GM21515 (cell line): ENCODE data around the gene PPP1R26.

Source experiments
- ATAC-seq: cut with Tn5 transposase; IDR thresholded peaks from one replicate; pipeline ENCODE4 v1.9.1; 2021; ENCODE audit not compliant: unreplicated experiment

PPP1R26 gene

DNA sequence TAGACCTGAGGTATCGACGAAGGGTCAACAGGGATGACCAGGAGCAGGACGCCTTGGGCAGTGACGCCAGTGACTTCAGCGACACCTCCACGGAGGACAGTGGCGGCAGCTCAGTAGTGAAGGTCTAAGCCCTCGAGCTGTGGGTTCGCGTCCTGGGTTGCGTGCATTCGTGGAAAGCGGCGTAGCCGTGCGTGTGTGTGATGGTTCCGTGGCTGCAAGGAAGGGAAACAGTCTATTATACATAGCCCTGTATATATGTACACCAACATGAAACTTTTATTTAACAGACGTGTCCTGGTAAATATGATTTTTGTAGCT is 8.4 kb downstream of the PPP1R26 start:
- no peak for ATAC-seq

- no peak for ATAC-seq
Measured at GRCh38 chr9:135488527-135488926, 8.9 kb downstream of the PPP1R26 start.

DNA sequence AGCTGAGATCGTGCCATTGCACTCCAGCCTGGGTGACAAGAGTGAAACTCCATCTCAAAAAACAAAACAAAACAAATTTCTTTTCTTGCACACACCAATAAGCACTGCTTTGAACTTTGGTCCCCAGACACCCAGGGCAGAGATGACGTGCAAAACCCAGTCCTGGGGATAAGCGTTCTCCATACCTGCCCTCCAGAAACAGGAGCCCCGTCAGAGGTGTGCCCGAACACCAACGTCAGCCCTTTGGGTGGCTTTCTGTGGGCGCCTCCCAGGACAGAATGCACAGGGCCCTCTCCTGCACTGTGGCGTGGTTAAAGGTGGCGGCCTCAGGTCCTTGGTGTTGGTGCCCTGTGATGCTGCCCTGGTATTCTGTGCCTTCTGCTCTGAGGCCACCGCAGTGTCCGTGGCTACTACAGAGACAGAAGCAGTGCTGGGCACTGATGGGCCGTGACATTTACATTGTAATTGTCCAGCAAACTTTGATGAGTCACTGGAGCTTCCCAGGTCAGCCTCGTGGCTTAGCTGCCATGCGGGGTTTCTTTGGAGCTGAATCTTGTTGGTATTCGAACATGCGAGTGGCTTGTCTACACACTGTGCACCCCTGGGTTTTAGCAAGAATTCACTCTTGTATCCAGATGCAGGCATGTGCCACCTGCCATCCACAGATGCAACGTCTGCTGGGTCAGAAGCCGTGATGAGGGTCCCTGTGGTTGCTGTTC is 9.8 kb downstream of the PPP1R26 start:
- ATAC-seq = no peak

DNA sequence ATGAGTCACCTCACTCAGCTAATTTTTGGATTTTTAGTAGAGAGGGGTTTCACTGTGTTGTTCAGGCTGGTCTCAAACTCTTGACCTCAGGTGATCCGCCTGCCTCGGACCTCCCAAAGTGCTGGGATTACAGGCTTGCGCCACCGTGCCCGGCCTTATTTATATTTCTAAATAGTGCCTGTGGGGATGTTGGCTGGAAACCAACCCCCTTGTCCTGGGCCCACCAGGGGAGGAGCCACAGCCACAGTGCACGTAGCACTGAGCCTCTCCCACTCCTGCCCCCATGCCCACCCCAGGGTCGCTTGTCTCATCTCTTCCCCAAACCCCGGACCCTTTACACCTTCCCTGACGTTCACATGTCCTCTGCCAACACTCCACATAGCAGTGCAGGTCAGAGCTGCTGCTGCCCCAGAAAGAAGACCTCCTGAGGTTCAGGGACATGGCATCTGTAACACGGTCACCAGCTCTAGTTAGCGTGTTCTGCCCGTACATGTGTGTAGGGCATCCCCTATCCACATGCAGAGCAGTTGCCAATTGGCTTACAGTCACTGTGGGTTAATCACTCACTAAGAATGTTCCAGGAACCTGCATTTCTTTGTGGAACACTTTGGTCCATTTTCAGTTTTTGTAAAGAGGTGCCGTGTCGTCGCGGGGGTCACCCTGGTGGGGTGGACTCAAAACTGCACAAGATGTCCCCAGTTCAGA is 10.7 kb downstream of the PPP1R26 start:
- no peak for ATAC-seq

GRCh38 chr9:135490980-135491464 is 11.4 kb downstream of the PPP1R26 start:
- ATAC-seq = no peak

- ATAC-seq = no peak
Measured at GRCh38 chr9:135491764-135492163, 12.2 kb downstream of the PPP1R26 start.

GRCh38 chr9:135492886-135493669 is 13.5 kb downstream of the PPP1R26 start:
- no peak for ATAC-seq

DNA sequence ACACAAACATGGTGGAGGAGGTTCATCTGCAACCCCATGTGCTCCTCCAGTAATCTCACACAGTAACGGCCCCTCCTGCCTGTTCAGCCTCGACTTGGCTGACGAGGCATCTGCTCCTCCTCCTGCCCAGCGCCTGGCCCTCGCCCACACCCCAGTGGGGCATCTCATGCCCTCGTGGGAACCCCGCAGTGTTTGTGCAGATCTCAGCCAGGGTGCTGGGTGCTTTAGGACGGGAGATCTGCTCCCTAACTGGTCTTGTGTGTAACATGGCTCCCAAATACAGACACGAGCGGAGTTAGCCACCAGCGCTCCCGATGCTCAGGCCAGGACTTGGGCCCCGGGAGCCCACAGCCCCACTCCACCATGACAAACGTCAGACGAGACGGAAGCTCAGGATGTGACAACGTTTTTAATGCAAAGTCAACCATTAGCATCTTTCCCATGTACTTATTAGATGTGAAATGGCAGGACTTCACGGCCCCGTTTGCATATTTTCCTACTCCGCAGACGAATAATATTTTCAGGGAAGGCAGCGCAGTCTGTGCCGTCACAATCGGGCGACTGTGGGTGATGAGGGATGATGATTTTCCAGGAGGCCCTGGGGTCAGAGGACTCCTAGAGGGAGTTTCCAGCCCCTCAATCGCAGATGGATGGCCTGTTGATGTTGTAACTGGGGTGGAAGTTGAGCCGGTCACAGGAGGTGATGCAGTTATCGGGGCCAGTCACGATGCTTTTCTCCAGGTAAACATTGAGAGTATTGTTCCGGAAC is 15.4 kb downstream of the PPP1R26 start:
- ATAC-seq = no peak

DNA sequence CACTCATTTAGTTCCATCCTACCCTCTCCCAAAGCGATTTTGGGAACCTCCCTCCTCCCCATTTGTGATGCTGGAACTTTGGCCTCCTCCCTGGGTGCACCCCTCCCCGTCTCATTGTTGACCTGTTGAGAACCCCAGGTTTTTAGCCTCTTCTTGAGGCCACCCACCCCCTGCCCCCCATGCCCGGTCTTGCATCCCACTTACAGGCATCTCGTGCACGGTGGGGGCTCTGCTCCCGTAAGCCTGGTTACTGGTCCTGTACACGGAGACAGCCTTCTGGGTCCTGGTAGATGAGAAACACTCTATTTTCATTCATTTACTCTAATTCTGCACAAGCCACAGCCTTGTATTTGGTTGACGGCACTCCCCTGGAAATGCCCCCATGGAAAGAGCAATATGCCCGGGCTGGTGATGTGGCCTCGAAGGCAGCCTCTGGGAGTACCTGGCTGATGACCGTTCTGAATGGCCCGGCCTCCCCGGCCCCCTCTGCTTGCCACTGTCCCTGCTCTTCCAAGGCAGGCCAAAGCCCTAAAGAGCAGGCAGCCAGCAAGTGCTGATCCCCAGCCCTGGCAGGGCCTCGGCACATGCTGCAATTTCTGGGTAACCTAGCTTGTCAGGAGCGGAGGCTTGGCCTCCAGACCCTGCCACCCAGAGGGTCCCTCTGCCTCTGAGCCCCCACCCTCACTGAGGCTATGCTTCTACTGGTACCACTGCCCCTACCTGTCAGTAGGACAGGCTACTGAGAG is 19.0 kb downstream of the PPP1R26 start:
- ATAC-seq = no peak

- ATAC-seq = peak; percentile 62
Measured at GRCh38 chr9:135499326-135500070, 19.9 kb downstream of the PPP1R26 start.

DNA sequence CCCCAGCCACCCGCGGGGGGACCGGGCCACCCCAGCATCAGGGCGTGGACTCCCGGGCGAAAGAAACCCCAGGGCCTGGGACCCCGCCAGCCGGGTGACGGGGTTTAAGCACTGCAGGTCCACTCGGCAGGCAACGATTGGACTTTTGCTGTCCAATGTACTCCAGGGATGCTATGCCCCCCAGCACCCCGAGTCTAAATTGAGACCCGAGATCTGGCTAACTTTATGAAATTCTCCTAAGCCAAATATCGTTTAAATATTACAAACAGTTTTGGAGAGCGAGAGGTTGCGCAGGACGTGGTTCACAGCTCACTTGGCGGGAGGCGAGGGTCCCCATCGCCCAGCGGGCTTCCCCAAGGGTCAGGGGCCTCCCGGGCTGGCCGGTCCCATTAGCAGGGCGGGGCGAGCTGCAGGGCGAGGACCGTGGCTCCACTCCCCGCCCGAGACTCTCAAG is 20.5 kb downstream of the PPP1R26 start:
- ATAC-seq = no peak

- ATAC-seq = peak; percentile 79
Measured at GRCh38 chr9:135500525-135501260, 21.1 kb downstream of the PPP1R26 start, which contains the start of gene MRPS2. MRPS2 (plus strand) TSS chr9:135500682; CDS start chr9:135500711, 29 bp downstream.

DNA sequence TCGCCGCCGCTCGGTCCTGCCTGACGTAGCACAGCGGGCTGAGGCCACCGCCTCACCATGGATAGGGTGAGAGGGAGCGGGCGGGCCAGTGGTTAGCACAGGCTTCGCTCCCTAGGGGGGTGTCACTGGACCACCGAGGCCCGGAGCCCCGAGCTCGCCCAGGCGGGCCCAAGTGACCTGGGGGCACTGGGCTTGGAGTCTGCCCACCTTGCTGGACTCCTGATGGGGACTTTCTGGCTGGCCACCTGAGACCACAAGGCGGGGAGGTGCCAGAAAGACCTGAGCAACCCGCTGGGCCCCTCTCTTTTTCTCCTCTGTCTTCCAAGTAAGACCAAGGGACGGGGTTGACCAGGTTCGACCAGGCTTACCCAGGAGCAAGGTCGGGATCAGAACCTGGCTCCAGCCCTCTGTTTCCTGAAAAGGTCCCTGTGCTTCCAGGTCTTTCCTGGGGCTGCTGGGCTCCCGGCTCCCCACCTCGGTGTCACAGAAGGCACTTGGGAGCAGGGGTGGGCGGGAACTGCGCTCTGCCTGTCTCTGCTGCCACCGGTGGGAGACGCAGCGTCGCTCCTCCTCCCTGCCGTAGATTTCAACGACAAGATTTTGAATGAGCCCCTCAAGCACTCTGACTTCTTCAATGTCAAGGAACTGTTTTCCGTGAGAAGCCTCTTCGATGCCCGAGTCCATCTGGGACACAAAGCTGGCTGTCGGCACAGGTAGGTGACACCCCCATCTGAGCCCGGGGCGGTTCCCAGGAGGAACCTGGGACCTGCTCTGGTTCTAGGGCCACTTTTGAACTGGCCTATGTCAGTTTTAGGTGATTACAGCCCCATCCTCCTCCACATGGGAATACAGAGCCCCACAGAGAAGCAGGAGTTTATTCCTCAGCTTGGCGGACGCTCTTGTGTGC is 21.9 kb downstream of the PPP1R26 start:
- ATAC-seq = peak; percentile 40

GRCh38 chr9:135502168-135502872 is 22.7 kb downstream of the PPP1R26 start:
- no peak for ATAC-seq

- no peak for ATAC-seq
Measured at GRCh38 chr9:135502873-135503321, 23.3 kb downstream of the PPP1R26 start.

GRCh38 chr9:135503371-135504261 is 24.0 kb downstream of the PPP1R26 start:
- ATAC-seq = no peak
